GM12875 (cell line): ENCODE measurements around the gene SORCS2.

Experiments
- H3K4me3 ChIP-seq: one replicate; pipeline ENCODE4 v1.5.1; 2011; ENCODE audit warnings: low read depth, low read length, control low read depth
- CTCF ChIP-seq: IDR thresholded peaks from 2 replicates; pipeline ENCODE4 v1.5.1; 2011; ENCODE audit warnings: low read depth, mild to moderate bottlenecking, control low read depth, inconsistent platforms, low read length, moderate library complexity, borderline replicate concordance; ENCODE audit not compliant: insufficient read depth

Gene SORCS2

GRCh38 chr4:7637139-7637538 lies 444.8 kb downstream of the SORCS2 start:
- no peak for TF ChIP-seq CTCF
- no peak overlapping the region for H3K4me3 ChIP-seq

- H3K4me3 ChIP-seq = no peak overlapping the region
- TF ChIP-seq CTCF = no peak
These were observed 445.6 kb downstream of the SORCS2 start for GRCh38 chr4:7637971-7638370.

- H3K4me3 ChIP-seq = no peak overlapping the region
- TF ChIP-seq CTCF = no peak
These were observed 446.2 kb downstream of the SORCS2 start for GRCh38 chr4:7638489-7638888.

- no peak for TF ChIP-seq CTCF
- H3K4me3 ChIP-seq = no peak overlapping the region
These were observed 446.8 kb downstream of the SORCS2 start for GRCh38 chr4:7638984-7639789.

GRCh38 chr4:7640136-7640535 lies 447.8 kb downstream of the SORCS2 start:
- no peak for TF ChIP-seq CTCF
- no peak overlapping the region for H3K4me3 ChIP-seq

- TF ChIP-seq CTCF = no peak
- no peak overlapping the region for H3K4me3 ChIP-seq
These were observed 449.4 kb downstream of the SORCS2 start for GRCh38 chr4:7641712-7642111.

- H3K4me3 ChIP-seq = no peak overlapping the region
- no peak for TF ChIP-seq CTCF
These were observed 450.6 kb downstream of the SORCS2 start for GRCh38 chr4:7642741-7643458.
